ENCODE results near the gene ALDH6A1. TPM values are rescaled to one million over a fixed set of nuclear protein-coding genes. Genes with fewer than 3 reads are reported as not detected.

Gene ALDH6A1
- total and polyA plus RNA-seq, 2 donors (not counting 1 experiment from before 2014, with no cell fraction given), result 2.8 to 16.7 TPM

GRCh38 chr14:74048281-74048680 is 36.0 kb downstream of the ALDH6A1 start:
- Histone ChIP-seq H3K79me2 (ENCODE audit: control insufficient read depth, insufficient read depth, low read length) (no peaks in the 10 kb centered on the region), H2AFZ (ENCODE audit: insufficient read depth, low read depth, low read length, poor library complexity, severe bottlenecking) (no peak overlapping the region), H3K4me2 (replicated peaks; ENCODE audit: low read depth, low read length, poor library complexity, severe bottlenecking) (no peak overlapping the region), H3K36me3 (replicated peaks in 1 of 2; ENCODE audit: control extremely low read depth in 1 of 2, control insufficient read depth in 1 of 2, extremely low read depth in 1 of 2, insufficient read depth in 2 of 2, low read length in 1 of 2) (no peaks in the 10 kb centered on the region), H3K4me1 (ENCODE audit: control insufficient read depth in 2 of 2, insufficient read depth in 2 of 2, low read length in 2 of 2) (peaks cover 9% of the 10 kb centered on the region in 2 donors), H4K20me1 (ENCODE audit: control insufficient read depth, insufficient read depth, low read length, poor library complexity, severe bottlenecking) (no peaks in the 10 kb centered on the region), H3K27ac (ENCODE audit: low read length in 2 of 2) (no peak overlapping the region), H3K27me3 (replicated peaks in 1 of 4; ENCODE audit: control extremely low read depth in 1 of 4, control insufficient read depth in 3 of 4, insufficient read depth in 4 of 4, low read length in 3 of 4) (no peaks in the 10 kb centered on the region), H3K9ac (ENCODE audit: low read length) (no peak overlapping the region), H3K9me3 (ENCODE audit: control extremely low read depth in 1 of 3, control insufficient read depth in 2 of 3, insufficient read depth in 1 of 3, low read length in 2 of 3) (no peaks in the 10 kb centered on the region), H3K4me3 (ENCODE audit: control extremely low read depth in 1 of 5, extremely low read depth in 1 of 5, insufficient read depth in 1 of 5, low read depth in 2 of 5, low read length in 4 of 5) (no peak overlapping the region)
- Mint-ChIP-seq H3K9me3 (ENCODE audit: insufficient read depth) (no peaks in the 10 kb centered on the region), H3K4me1 (peaks cover 10% of the 10 kb centered on the region), H3K27ac (no peak overlapping the region), H3K4me3 (no peak overlapping the region), H3K27me3 (no peaks in the 10 kb centered on the region)
- TF ChIP-seq EZH2 (IDR thresholded peaks at IDR 0.05; ENCODE audit: borderline replicate concordance, insufficient read depth, low read depth, low read length, poor library complexity, severe bottlenecking) (no peak), CTCF (IDR thresholded peaks at IDR 0.05) (no peak)
- CTCF ChIA-PET, result interaction anchor here (0.6 kb wide), 1 partner anchor 520 kb away, joined by 3 read pairs; no protein-coding TSS in a partner anchor
- WGBS (ENCODE audit: insufficient coverage), result 100% methylated on average over 1 of the region's 3 CpGs
- POLR2A ChIA-PET, result no interaction called here
- ATAC-seq (ENCODE audit: low read depth) (no peak), DNase-seq (no peak)
- intact Hi-C loops (cut with micrococcal nuclease), result no loop called here

- TF ChIP-seq CTCF (IDR thresholded peaks at IDR 0.05) (no peak), EZH2 (IDR thresholded peaks at IDR 0.05; ENCODE audit: borderline replicate concordance, insufficient read depth, low read depth, low read length, poor library complexity, severe bottlenecking) (no peak)
- ATAC-seq (ENCODE audit: low read depth), result no peak
- WGBS (ENCODE audit: insufficient coverage), result no CpG with 5 or more reads among the region's 4 CpGs
These were observed 38.7 kb downstream of the ALDH6A1 start for GRCh38 chr14:74045522-74045921.

More at GRCh38 chr14:74045522-74045921, 38.7 kb downstream of the ALDH6A1 start:
- ChIA-PET CTCF (no interaction called here), POLR2A (no interaction called here)
- no peaks in the 10 kb centered on the region for H3K27me3 ChIP-seq (replicated peaks in 1 of 4; ENCODE audit: control extremely low read depth in 1 of 4, control insufficient read depth in 3 of 4, insufficient read depth in 4 of 4, low read length in 3 of 4)
- DNase-seq, result no peak
- Mint-ChIP-seq H3K27me3 (no peaks in the 10 kb centered on the region), H3K27ac (no peak overlapping the region), H3K4me1 (peaks cover 10% of the 10 kb centered on the region), H3K4me3 (no peak overlapping the region), H3K9me3 (ENCODE audit: insufficient read depth) (no peaks in the 10 kb centered on the region)
- H3K27ac ChIP-seq (ENCODE audit: low read length in 2 of 2), result no peak overlapping the region
- no peak overlapping the region for H3K4me2 ChIP-seq (replicated peaks; ENCODE audit: low read depth, low read length, poor library complexity, severe bottlenecking)
- H3K9me3 ChIP-seq (ENCODE audit: control extremely low read depth in 1 of 3, control insufficient read depth in 2 of 3, insufficient read depth in 1 of 3, low read length in 2 of 3), result no peaks in the 10 kb centered on the region
- peaks cover 9% of the 10 kb centered on the region in 2 donors for H3K4me1 ChIP-seq (ENCODE audit: control insufficient read depth in 2 of 2, insufficient read depth in 2 of 2, low read length in 2 of 2)
- no peak overlapping the region for H3K4me3 ChIP-seq (ENCODE audit: control extremely low read depth in 1 of 5, extremely low read depth in 1 of 5, insufficient read depth in 1 of 5, low read depth in 2 of 5, low read length in 4 of 5)
- no peak overlapping the region for H2AFZ ChIP-seq (ENCODE audit: insufficient read depth, low read depth, low read length, poor library complexity, severe bottlenecking)
- H3K9ac ChIP-seq (ENCODE audit: low read length), result no peak overlapping the region
- no peaks in the 10 kb centered on the region for H3K36me3 ChIP-seq (replicated peaks in 1 of 2; ENCODE audit: control extremely low read depth in 1 of 2, control insufficient read depth in 1 of 2, extremely low read depth in 1 of 2, insufficient read depth in 2 of 2, low read length in 1 of 2)
- no peaks in the 10 kb centered on the region for H3K79me2 ChIP-seq (ENCODE audit: control insufficient read depth, insufficient read depth, low read length)
- no peaks in the 10 kb centered on the region for H4K20me1 ChIP-seq (ENCODE audit: control insufficient read depth, insufficient read depth, low read length, poor library complexity, severe bottlenecking)
- intact Hi-C loops (cut with micrococcal nuclease), result no loop called here

Data from B cell (primary cell).